Esophagus squamous epithelium (tissue), 5 donors: Measurements from ENCODE around the gene SH2B2. TPM values are rescaled to one million over a fixed set of nuclear protein-coding genes. Genes with fewer than 3 reads are reported as not detected.

Source experiments
- DNase-seq: peaks from one replicate; lab custom pipeline; 2025; lab: John Stamatoyannopoulos, UW
- H3K27ac ChIP-seq, 4 donors: fragments of 200-600 bp; sonication (generic); one replicate each; pipeline ENCODE4 v1.5.1; 2016 to 2019; ENCODE audit warnings: mild to moderate bottlenecking in 1 of 4
- H3K27me3 ChIP-seq, 4 donors: fragments of 200-600 bp; sonication (generic); 1 replicate in 3 of 4; 2 replicates in 1 of 4; pipeline versions ENCODE4 v1.5.1 to v1.6.0; 2017 to 2021; ENCODE audit warnings: antibody characterized with exemption in 1 of 4
- H3K36me3 ChIP-seq, 3 donors: fragments of 200-600 bp; sonication (generic); one replicate each; pipeline ENCODE4 v1.5.1; 2016 to 2019
- H3K4me1 ChIP-seq, 3 donors: fragments of 200-600 bp; sonication (generic); one replicate each; pipeline ENCODE4 v1.5.1; 2017 to 2019
- H3K4me3 ChIP-seq, 4 donors: fragments of 200-600 bp; sonication (generic); 1 replicate in 3 of 4; 2 replicates in 1 of 4; pipeline ENCODE4 v1.5.1; 2016 to 2019; ENCODE audit warnings: mild to moderate bottlenecking in 2 of 4, moderate library complexity in 1 of 4
- H3K9me3 ChIP-seq, 3 donors: fragments of 200-600 bp; sonication (generic); one replicate each; pipeline ENCODE4 v1.5.1; 2016 to 2019
- CTCF ChIP-seq, 6 experiments: fragments of 450-650 bp in 4 of 6; fragments of 200-600 bp in 2 of 6; sonication (generic) in 2 of 6; IDR thresholded peaks; one replicate each; pipeline ENCODE4 v1.5.1; 2016 to 2019; ENCODE audit warnings: antibody characterized with exemption in 6 of 6, mild to moderate bottlenecking in 4 of 6, moderate library complexity in 4 of 6
- POLR2A ChIP-seq, 4 donors: fragments of 450-650 bp; IDR thresholded peaks; one replicate each; pipeline ENCODE4 v1.6.1; 2017; ENCODE audit warnings: antibody characterized with exemption in 4 of 4, mild to moderate bottlenecking in 4 of 4, moderate library complexity in 3 of 4
- WGBS, 2 donors: methylation state at CpG; one replicate each; pipeline ENCODE4 v1.1.5; 2018; 5-methylcytosine and 5-hydroxymethylcytosine counted together
- intact Hi-C: fragments of 100-400 bp; cut with DNase I; formaldehyde crosslinking; loops from one replicate; pipeline ENCODE4 v1.15.0; 2022
- total RNA-seq, 4 donors: library from RNA; depleted of rRNA; stranded (reverse); fragments of >200 nt; gene quantifications; one replicate each; pipeline ENCODE4 v1.1.0, GENCODE V29; 2016
- donor health status: DM: yes; HTN: yes; CAD: no.

The SH2B2 gene
- total RNA-seq, 4 donors from 2014 or later = 0.47 to 7.3 (median 2.2) TPM

- WGBS, 2 donors = 11 to 38% methylated on average over 8 to 15 of the region's 21 CpGs
- intact Hi-C loops = loop anchor here (5.0 kb wide), 1 partner anchor 730 kb away; no protein-coding TSS in a partner anchor
- Histone ChIP-seq H3K27ac (no peak overlapping the region), H3K9me3 (no peaks in the 10 kb centered on the region), H3K36me3 (no peaks in the 10 kb centered on the region), H3K4me3 (no peak overlapping the region), H3K4me1 (peaks cover 0 to 6% (median 3%) of the 10 kb centered on the region in 3 donors), H3K27me3 (no peaks in the 10 kb centered on the region)
- TF ChIP-seq CTCF (IDR thresholded peaks at IDR 0.05) = peak; percentile 76 to 94 (median 89)
- no peak for TF ChIP-seq POLR2A (IDR thresholded peaks at IDR 0.05)
- no peak for DNase-seq
Observed at GRCh38 chr7:102272075-102272916, 14.4 kb upstream of the SH2B2 start.

- Histone ChIP-seq H3K4me1 (peaks cover 0 to 6% (median 3%) of the 10 kb centered on the region in 3 donors), H3K27ac (no peak overlapping the region), H3K36me3 (no peaks in the 10 kb centered on the region), H3K27me3 (no peaks in the 10 kb centered on the region), H3K4me3 (no peak overlapping the region), H3K9me3 (no peaks in the 10 kb centered on the region)
- intact Hi-C loops = loop anchor here (5.0 kb wide), 1 partner anchor 731 kb away; no protein-coding TSS in a partner anchor
- DNase-seq = no peak
- WGBS, 2 donors = 80 to 90% methylated on average over 1 to 4 of the region's 16 CpGs
- no peak for TF ChIP-seq POLR2A (IDR thresholded peaks at IDR 0.05)
- no peak for TF ChIP-seq CTCF (IDR thresholded peaks at IDR 0.05)
Observed at GRCh38 chr7:102272917-102273748, 13.5 kb upstream of the SH2B2 start.

GRCh38 chr7:102273749-102274712 lies 12.6 kb upstream of the SH2B2 start:
- peaks cover 0 to 6% (median 3%) of the 10 kb centered on the region in 3 donors for H3K4me1 ChIP-seq
- no peaks in the 10 kb centered on the region for H3K27me3 ChIP-seq
- intact Hi-C loops = loop anchor here (5.0 kb wide), 1 partner anchor 732 kb away; no protein-coding TSS in a partner anchor
- TF ChIP-seq POLR2A (IDR thresholded peaks at IDR 0.05) = no peak
- TF ChIP-seq CTCF (IDR thresholded peaks at IDR 0.05) = no peak
- H3K27ac ChIP-seq = no peak overlapping the region
- H3K36me3 ChIP-seq = no peaks in the 10 kb centered on the region
- no peak overlapping the region for H3K4me3 ChIP-seq
- no peak for DNase-seq
- H3K9me3 ChIP-seq = no peaks in the 10 kb centered on the region
- WGBS, 2 donors = 69 to 72% methylated on average over 13 to 16 of the region's 23 CpGs

- Histone ChIP-seq H3K27ac (no peak overlapping the region), H3K27me3 (no peaks in the 10 kb centered on the region), H3K4me1 (peaks cover 0 to 14% (median 3%) of the 10 kb centered on the region in 3 donors), H3K9me3 (no peaks in the 10 kb centered on the region), H3K4me3 (no peak overlapping the region), H3K36me3 (no peaks in the 10 kb centered on the region)
- 61 to 69% methylated on average over 3 to 4 of the region's 10 CpGs for WGBS, 2 donors
- no peak for DNase-seq
- intact Hi-C loops = no loop called here
- TF ChIP-seq POLR2A (IDR thresholded peaks at IDR 0.05) = no peak
- no peak for TF ChIP-seq CTCF (IDR thresholded peaks at IDR 0.05)
Observed at GRCh38 chr7:102275123-102275703, 11.5 kb upstream of the SH2B2 start.
